Measurements from ENCODE around the gene CROCC2. TPM values are rescaled to one million over a fixed set of nuclear protein-coding genes. Genes with fewer than 3 reads are reported as not detected.

The CROCC2 gene
- total and polyA plus RNA-seq, 7 experiments from 2014 or later, result 0.22 TPM; not detected in 6

DNA sequence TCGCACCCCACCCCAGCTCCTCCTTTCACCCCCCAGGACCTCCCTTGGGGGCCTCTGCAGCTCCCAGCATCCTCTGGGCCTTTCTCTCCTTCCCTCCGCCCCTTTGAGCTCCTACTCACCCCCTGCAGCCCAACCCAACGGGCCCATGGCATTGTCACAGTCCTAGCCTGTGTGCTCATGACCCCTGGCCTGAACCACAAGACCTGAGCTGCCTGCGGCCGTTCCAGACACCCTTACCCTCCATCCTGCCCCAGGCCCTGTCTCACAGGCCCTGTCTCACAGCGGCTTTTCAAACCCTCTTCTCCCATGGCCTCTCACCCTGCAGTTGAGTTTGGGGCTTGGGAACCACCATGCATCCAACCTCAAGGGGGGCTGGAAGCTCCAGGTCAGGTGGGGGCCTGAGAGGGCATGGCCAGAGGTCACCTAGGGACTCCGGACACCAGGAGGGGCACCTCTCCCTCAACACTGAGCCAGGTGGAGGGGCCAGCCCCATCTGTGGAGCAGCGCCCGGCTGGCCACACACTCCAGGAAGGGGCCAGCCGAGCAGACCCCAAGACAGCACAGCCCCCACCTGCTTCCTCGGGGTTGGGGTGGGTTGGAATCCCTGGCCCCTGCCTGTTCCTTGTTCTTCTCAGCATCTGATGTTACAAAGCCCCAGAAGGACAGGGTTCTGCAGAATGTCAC lies 17.1 kb upstream of the CROCC2 start:
- Mint-ChIP-seq H3K27me3 (no peaks in the 10 kb centered on the region), H3K4me3 (no peak overlapping the region), H3K36me3 (no peaks in the 10 kb centered on the region), H3K4me1 (peaks cover 0 to 7% (median 2%) of the 10 kb centered on the region in 7 donors), H3K27ac (no peak overlapping the region), H3K9me3 (peaks cover 0 to 5% (median 0%) of the 10 kb centered on the region in 11 donors)
- Histone ChIP-seq H3K4me3 (ENCODE audit: low read length) (no peak overlapping the region), H3K27me3 (ENCODE audit: control insufficient read depth in 2 of 2, insufficient read depth in 2 of 2, low read length in 2 of 2) (no peaks in the 10 kb centered on the region), H3K36me3 (ENCODE audit: control insufficient read depth in 2 of 3, insufficient read depth in 3 of 3, low read length in 3 of 3) (no peaks in the 10 kb centered on the region), H3K4me1 (ENCODE audit: control insufficient read depth in 2 of 2, insufficient read depth in 2 of 2, low read length in 2 of 2) (no peaks in the 10 kb centered on the region), H3K27ac (ENCODE audit: low read depth, low read length) (no peak overlapping the region), H3K9me3 (ENCODE audit: control insufficient read depth in 2 of 3, low read length in 3 of 3) (no peaks in the 10 kb centered on the region)
- CTCF ChIA-PET, result no interaction called here
- ATAC-seq (no peak), DNase-seq (no peak)
- intact Hi-C loops (cut with micrococcal nuclease), result no loop called here
- POLR2A ChIA-PET, result no interaction called here

DNA sequence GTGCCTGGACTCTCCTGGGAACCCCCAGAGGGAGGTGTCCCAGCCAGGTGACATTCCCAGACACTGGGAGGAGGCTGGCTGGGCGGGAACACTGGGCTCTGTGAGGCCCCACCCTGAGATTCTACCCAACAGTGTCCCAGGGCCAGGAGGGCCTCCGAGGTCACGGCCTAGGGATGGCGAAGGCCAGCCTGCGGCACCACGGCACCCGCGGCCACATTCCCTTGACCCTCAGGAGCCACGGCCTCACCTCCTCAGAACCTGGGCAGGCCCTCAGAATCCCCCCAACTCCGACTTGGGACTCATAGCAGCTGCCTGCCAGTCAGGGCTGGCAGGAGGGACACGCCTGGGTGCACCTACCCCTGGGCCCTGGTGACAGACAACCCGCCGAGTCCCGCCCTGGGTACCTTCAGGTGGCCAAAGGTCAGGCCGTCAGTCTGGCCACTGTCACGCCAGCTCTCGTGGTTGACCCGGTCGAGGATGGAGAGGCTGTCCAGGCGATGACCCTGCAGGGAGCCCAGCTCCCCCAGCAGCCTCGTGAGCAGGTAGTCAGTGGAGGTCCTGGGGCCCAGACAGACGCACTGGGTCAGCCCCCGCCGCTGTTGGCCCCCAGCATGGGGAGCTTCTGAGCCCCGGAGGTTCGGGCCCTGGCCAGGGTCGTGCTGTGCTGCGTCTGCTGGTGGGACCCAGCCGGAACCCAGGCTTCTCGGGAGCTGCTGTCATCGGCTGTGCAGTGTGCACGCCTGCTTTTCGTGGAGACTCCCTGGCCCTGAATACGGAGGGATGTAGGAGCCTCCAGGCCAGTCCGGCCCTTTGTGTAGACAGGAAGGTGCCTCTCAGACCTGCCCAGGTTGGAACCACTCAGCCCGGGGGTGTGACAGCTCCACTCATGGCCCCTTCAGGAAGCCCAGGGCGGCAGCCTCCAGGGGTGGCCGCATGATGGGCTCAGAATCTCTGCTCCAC lies 16.3 kb upstream of the CROCC2 start:
- Histone ChIP-seq H3K27me3 (ENCODE audit: control insufficient read depth in 2 of 2, insufficient read depth in 2 of 2, low read length in 2 of 2) (no peaks in the 10 kb centered on the region), H3K36me3 (ENCODE audit: control insufficient read depth in 2 of 3, insufficient read depth in 3 of 3, low read length in 3 of 3) (no peaks in the 10 kb centered on the region), H3K4me1 (ENCODE audit: control insufficient read depth in 2 of 2, insufficient read depth in 2 of 2, low read length in 2 of 2) (no peaks in the 10 kb centered on the region), H3K27ac (ENCODE audit: low read depth, low read length) (no peak overlapping the region), H3K9me3 (ENCODE audit: control insufficient read depth in 2 of 3, low read length in 3 of 3) (no peaks in the 10 kb centered on the region), H3K4me3 (ENCODE audit: low read length) (no peak overlapping the region)
- Mint-ChIP-seq H3K9me3 (peaks cover 0 to 5% (median 0%) of the 10 kb centered on the region in 11 donors), H3K36me3 (no peaks in the 10 kb centered on the region), H3K4me3 (no peak overlapping the region), H3K4me1 (peaks cover 0 to 7% (median 2%) of the 10 kb centered on the region in 7 donors), H3K27me3 (no peaks in the 10 kb centered on the region), H3K27ac (no peak overlapping the region)
- CTCF ChIA-PET, result no interaction called here
- DNase-seq (no peak), ATAC-seq (no peak)
- intact Hi-C loops (cut with micrococcal nuclease), result no loop called here
- POLR2A ChIA-PET, result no interaction called here

DNA sequence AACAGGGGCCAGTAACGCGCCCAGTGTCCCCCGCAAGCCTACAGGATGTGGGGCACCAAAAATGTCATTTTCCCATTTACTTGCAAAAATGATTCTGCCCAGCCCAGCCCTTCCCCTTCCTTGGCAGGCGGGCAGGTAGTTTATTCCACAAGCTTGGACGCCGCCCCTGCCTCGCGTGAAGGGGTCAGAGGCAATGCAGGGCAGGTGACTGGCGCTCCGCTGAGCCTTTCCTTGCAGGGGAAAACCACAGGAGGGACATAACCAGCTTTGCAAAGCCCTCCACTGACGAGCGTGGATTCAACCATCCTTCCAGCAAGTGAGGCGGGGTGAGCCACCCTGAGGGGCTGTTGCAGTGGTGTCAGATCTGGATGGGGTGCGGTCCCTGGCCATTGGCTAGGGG lies 15.4 kb upstream of the CROCC2 start:
- H3K27me3 Mint-ChIP-seq, result no peaks in the 10 kb centered on the region
- H3K9me3 ChIP-seq (ENCODE audit: control insufficient read depth in 2 of 3, low read length in 3 of 3), result no peaks in the 10 kb centered on the region
- ATAC-seq (no peak), DNase-seq (no peak)
- H3K4me1 ChIP-seq (ENCODE audit: control insufficient read depth in 2 of 2, insufficient read depth in 2 of 2, low read length in 2 of 2), result no peaks in the 10 kb centered on the region
- H3K4me3 ChIP-seq (ENCODE audit: low read length), result no peak overlapping the region
- H3K36me3 Mint-ChIP-seq, result no peaks in the 10 kb centered on the region
- no peak overlapping the region for H3K4me3 Mint-ChIP-seq
- H3K27ac Mint-ChIP-seq, result no peak overlapping the region
- H3K9me3 Mint-ChIP-seq, result peaks cover 0 to 2% (median 0%) of the 10 kb centered on the region in 11 donors
- H3K27me3 ChIP-seq (ENCODE audit: control insufficient read depth in 2 of 2, insufficient read depth in 2 of 2, low read length in 2 of 2), result no peaks in the 10 kb centered on the region
- H3K27ac ChIP-seq (ENCODE audit: low read depth, low read length), result no peak overlapping the region
- no peaks in the 10 kb centered on the region for H3K36me3 ChIP-seq (ENCODE audit: control insufficient read depth in 2 of 3, insufficient read depth in 3 of 3, low read length in 3 of 3)
- intact Hi-C loops (cut with micrococcal nuclease), result no loop called here
- H3K4me1 Mint-ChIP-seq, result peaks cover 0 to 5% (median 2%) of the 10 kb centered on the region in 7 donors
- ChIA-PET CTCF (no interaction called here), POLR2A (no interaction called here)

DNA sequence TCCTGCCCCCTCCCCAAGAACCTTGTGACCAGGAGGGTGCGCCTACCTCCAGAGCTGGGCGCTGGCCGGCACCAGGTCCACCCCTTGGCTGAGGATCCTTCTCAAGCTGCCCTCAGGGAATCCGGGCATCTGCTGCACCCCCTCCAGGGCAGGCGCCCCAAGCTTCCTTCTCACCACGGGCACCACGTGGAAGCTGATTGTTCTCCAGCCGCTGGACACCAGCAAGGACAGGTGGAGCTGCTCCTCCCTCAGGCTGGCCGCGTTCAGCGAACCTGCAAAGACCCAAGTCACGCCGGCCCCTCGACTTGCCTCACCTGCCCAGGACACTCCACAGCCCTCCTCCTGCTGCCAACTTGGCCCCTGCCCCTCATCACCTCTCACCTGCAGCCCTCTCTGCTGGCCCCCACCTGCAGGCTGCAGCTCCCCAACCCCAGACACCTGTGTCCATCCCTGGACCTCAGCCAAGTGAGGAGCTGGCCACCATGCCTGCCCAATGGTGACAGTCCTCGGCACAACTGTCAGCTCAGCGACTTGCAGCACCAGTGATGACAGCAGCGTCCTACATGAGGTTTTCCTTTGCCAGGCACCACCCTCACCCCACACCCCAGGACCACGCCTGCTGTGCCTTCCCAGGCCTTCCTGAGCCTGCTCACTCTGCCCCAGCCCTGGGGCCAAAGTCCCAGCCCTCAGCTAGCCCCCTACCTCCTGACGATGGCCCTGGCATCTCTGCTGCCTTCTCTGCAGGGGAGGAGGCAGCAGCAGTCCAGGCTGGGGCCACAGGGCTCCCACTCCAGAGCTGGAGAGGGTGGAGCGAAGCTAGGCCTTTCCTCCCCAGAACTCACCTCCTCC lies 14.4 kb upstream of the CROCC2 start:
- Mint-ChIP-seq H3K9me3 (no peaks in the 10 kb centered on the region), H3K4me3 (no peak overlapping the region), H3K36me3 (no peaks in the 10 kb centered on the region), H3K27me3 (no peaks in the 10 kb centered on the region), H3K27ac (no peak overlapping the region), H3K4me1 (peaks cover 0 to 5% (median 0%) of the 10 kb centered on the region in 7 donors)
- H3K27me3 ChIP-seq (ENCODE audit: control insufficient read depth in 2 of 2, insufficient read depth in 2 of 2, low read length in 2 of 2), result no peaks in the 10 kb centered on the region
- intact Hi-C loops (cut with micrococcal nuclease), result no loop called here
- no peak overlapping the region for H3K27ac ChIP-seq (ENCODE audit: low read depth, low read length)
- H3K4me1 ChIP-seq (ENCODE audit: control insufficient read depth in 2 of 2, insufficient read depth in 2 of 2, low read length in 2 of 2), result no peaks in the 10 kb centered on the region
- H3K4me3 ChIP-seq (ENCODE audit: low read length), result no peak overlapping the region
- DNase-seq (no peak), ATAC-seq (no peak)
- H3K36me3 ChIP-seq (ENCODE audit: control insufficient read depth in 2 of 3, insufficient read depth in 3 of 3, low read length in 3 of 3), result no peaks in the 10 kb centered on the region
- CTCF ChIA-PET, result no interaction called here
- POLR2A ChIA-PET, result no interaction called here
- no peaks in the 10 kb centered on the region for H3K9me3 ChIP-seq (ENCODE audit: control insufficient read depth in 2 of 3, low read length in 3 of 3)

DNA sequence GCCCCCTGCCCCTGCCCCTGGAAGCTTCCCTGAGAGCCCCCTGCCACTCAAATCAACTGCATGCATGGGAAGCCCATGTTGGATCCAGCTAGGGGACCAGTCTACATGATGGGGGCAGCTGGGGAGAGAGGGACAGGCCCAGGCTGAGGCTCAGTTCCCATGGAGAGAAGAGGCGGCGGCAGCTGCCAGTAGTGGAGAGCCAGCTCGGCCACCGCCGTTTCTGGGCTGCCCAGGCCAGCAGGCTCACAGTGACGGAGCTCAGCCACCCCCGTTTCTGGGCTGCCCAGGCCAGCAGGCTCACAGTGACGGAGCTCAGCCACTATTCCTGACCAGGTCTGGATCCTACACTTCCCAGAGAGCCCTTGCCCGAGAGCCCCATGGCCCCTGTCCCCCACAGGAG lies 13.8 kb upstream of the CROCC2 start:
- Mint-ChIP-seq H3K4me3 (no peak overlapping the region), H3K27ac (no peak overlapping the region), H3K27me3 (no peaks in the 10 kb centered on the region), H3K9me3 (no peaks in the 10 kb centered on the region), H3K4me1 (peaks cover 0 to 5% (median 0%) of the 10 kb centered on the region in 7 donors), H3K36me3 (no peaks in the 10 kb centered on the region)
- DNase-seq (no peak), ATAC-seq (no peak)
- ChIA-PET CTCF (no interaction called here), POLR2A (no interaction called here)
- Histone ChIP-seq H3K4me1 (ENCODE audit: control insufficient read depth in 2 of 2, insufficient read depth in 2 of 2, low read length in 2 of 2) (no peaks in the 10 kb centered on the region), H3K27ac (ENCODE audit: low read depth, low read length) (no peak overlapping the region), H3K27me3 (ENCODE audit: control insufficient read depth in 2 of 2, insufficient read depth in 2 of 2, low read length in 2 of 2) (no peaks in the 10 kb centered on the region), H3K4me3 (ENCODE audit: low read length) (no peak overlapping the region), H3K36me3 (ENCODE audit: control insufficient read depth in 2 of 3, insufficient read depth in 3 of 3, low read length in 3 of 3) (no peaks in the 10 kb centered on the region), H3K9me3 (ENCODE audit: control insufficient read depth in 2 of 3, low read length in 3 of 3) (no peaks in the 10 kb centered on the region)
- intact Hi-C loops (cut with micrococcal nuclease), result no loop called here

DNA sequence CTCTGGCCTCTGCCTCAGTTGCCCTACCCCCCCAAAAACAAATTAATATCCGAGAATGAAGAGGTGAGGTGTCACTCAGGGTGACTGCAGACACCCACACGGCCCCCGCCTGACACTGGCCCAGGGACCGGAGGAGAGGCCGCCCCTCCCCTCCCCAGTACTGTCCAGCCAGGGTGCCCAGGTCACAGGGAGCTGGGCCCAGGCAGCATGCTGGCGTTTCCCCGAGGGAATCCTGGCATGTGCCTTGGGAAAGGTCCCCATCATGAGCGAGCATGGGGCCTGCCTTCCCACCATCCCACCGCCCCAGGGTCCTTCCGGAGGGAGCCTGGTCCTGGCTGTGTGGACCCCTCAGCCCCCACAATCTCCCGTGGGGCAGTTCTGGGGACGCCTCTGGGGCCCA lies 13.2 kb upstream of the CROCC2 start:
- Histone ChIP-seq H3K36me3 (ENCODE audit: control insufficient read depth in 2 of 3, insufficient read depth in 3 of 3, low read length in 3 of 3) (no peaks in the 10 kb centered on the region), H3K4me3 (ENCODE audit: low read length) (no peak overlapping the region), H3K27me3 (ENCODE audit: control insufficient read depth in 2 of 2, insufficient read depth in 2 of 2, low read length in 2 of 2) (no peaks in the 10 kb centered on the region), H3K27ac (ENCODE audit: low read depth, low read length) (no peak overlapping the region), H3K9me3 (ENCODE audit: control insufficient read depth in 2 of 3, low read length in 3 of 3) (no peaks in the 10 kb centered on the region), H3K4me1 (ENCODE audit: control insufficient read depth in 2 of 2, insufficient read depth in 2 of 2, low read length in 2 of 2) (no peaks in the 10 kb centered on the region)
- H3K27me3 Mint-ChIP-seq, result no peaks in the 10 kb centered on the region
- ChIA-PET POLR2A (no interaction called here), CTCF (no interaction called here)
- H3K9me3 Mint-ChIP-seq, result no peaks in the 10 kb centered on the region
- no peak for DNase-seq
- no peaks in the 10 kb centered on the region for H3K36me3 Mint-ChIP-seq
- intact Hi-C loops (cut with micrococcal nuclease), result no loop called here
- peaks cover 0 to 5% (median 0%) of the 10 kb centered on the region in 7 donors for H3K4me1 Mint-ChIP-seq
- no peak overlapping the region for H3K4me3 Mint-ChIP-seq
- H3K27ac Mint-ChIP-seq, result no peak overlapping the region
- ATAC-seq, result no peak

All from naive thymus-derived CD4-positive, alpha-beta T cell (primary cell).